Prostate gland (tissue), 2 donors: Measurements from ENCODE around the gene PTRHD1. TPM values are rescaled to one million over a fixed set of nuclear protein-coding genes. Genes with fewer than 3 reads are reported as not detected.

Experiments
- DNase-seq: peaks from one replicate; pipeline ENCODE4 v3.0.0-alpha.2; 2019; ENCODE audit warnings: low spot score
- H3K27ac ChIP-seq, 2 donors: fragments of 200-600 bp; sonication (generic); 2 replicates each; pipeline ENCODE4 v1.5.1; 2017 to 2019
- H3K27me3 ChIP-seq: fragments of 200-600 bp; sonication (generic); replicated peaks from 2 replicates; pipeline ENCODE4 v1.5.1; 2019; ENCODE audit not compliant: insufficient read depth
- H3K36me3 ChIP-seq, 2 donors: fragments of 200-600 bp; sonication (generic); 1 replicate in 1 of 2; 2 replicates in 1 of 2; pipeline versions ENCODE4 v1.5.1 to v1.8.1; 2017 to 2019
- H3K4me1 ChIP-seq: fragments of 200-600 bp; sonication (generic); replicated peaks from 2 replicates; pipeline ENCODE4 v1.5.1; 2019
- H3K4me3 ChIP-seq, 2 donors: fragments of 200-600 bp; sonication (generic); 2 replicates each; pipeline ENCODE4 v1.5.1; 2017 to 2019
- H3K9me3 ChIP-seq: fragments of 200-600 bp; sonication (generic); 2 replicates; pipeline ENCODE4 v1.5.1; 2017
- POLR2A ChIP-seq: fragments of 450-650 bp; IDR thresholded peaks from one replicate; pipeline ENCODE4 v1.6.1; 2016; ENCODE audit warnings: antibody characterized with exemption, mild to moderate bottlenecking
- POLR2AphosphoS5 ChIP-seq: sonication (generic); formaldehyde crosslinking; IDR thresholded peaks from one replicate; pipeline ENCODE4 v1.6.1; 2017; ENCODE audit warnings: antibody characterized with exemption
- WGBS: methylation state at CpG from one replicate; pipeline ENCODE4 v1.1.5; 2018; 5-methylcytosine and 5-hydroxymethylcytosine counted together
- intact Hi-C: fragments of 100-400 bp; cut with DNase I; formaldehyde crosslinking; loops from one replicate; pipeline ENCODE4 v1.14.2; 2022
- total RNA-seq, 2 donors: library from RNA; depleted of rRNA; stranded (reverse); fragments of >200 nt; gene quantifications; one replicate each; pipeline ENCODE4 v1.1.0, GENCODE V29; 2016
- TF ChIP-seq, protein P1 (sequence below), 4 experiments: fragments of 200-600 bp in 2 of 4; fragments of 450-650 bp in 2 of 4; sonication (generic) in 2 of 4; IDR thresholded peaks; 1 replicate in 3 of 4; 2 replicates in 1 of 4; pipeline ENCODE4 v1.5.1; 2016 to 2019; ENCODE audit warnings: antibody characterized with exemption in 4 of 4, mild to moderate bottlenecking in 2 of 4, moderate library complexity in 2 of 4

Gene PTRHD1
- total RNA-seq, 2 donors from 2014 or later, result 33.9 to 38.6 TPM

DNA sequence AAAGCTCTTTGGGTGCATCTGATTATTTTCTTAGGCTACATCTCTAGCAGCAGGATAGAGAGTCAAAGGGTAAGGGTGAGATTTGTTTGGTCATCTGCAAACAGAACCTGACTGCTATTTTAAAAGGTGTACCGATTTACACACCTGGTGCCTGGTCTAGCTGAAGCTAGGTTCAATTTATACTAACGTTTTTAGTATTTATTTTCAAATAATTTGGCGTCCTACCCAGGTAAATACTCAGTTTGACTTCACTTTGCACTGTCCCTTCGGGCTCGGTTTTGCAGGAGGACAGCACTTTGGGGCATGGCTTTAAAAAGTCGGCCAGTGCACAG is 683 bp downstream of the PTRHD1 start:
- no peaks in the 10 kb centered on the region for H3K4me1 ChIP-seq
- intact Hi-C loops, result loop anchor here (10.0 kb wide), 1 partner anchor 298 kb away; the partner anchor contains the start of gene NCOA1
- H3K4me3 ChIP-seq, result peak overlapping the region; percentile 67 to 76
- WGBS, result 2% methylated on average over 6 of the region's 6 CpGs
- no peaks in the 10 kb centered on the region for H3K27me3 ChIP-seq
- H3K9me3 ChIP-seq, result no peaks in the 10 kb centered on the region
- H3K27ac ChIP-seq, result peak overlapping the region; percentile 96 to 99
- DNase-seq, result no peak
- H3K36me3 ChIP-seq, result no peaks in the 10 kb centered on the region
- TF ChIP-seq, protein P1, sequence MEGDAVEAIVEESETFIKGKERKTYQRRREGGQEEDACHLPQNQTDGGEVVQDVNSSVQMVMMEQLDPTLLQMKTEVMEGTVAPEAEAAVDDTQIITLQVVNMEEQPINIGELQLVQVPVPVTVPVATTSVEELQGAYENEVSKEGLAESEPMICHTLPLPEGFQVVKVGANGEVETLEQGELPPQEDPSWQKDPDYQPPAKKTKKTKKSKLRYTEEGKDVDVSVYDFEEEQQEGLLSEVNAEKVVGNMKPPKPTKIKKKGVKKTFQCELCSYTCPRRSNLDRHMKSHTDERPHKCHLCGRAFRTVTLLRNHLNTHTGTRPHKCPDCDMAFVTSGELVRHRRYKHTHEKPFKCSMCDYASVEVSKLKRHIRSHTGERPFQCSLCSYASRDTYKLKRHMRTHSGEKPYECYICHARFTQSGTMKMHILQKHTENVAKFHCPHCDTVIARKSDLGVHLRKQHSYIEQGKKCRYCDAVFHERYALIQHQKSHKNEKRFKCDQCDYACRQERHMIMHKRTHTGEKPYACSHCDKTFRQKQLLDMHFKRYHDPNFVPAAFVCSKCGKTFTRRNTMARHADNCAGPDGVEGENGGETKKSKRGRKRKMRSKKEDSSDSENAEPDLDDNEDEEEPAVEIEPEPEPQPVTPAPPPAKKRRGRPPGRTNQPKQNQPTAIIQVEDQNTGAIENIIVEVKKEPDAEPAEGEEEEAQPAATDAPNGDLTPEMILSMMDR (IDR thresholded peaks at IDR 0.05), result no peak
- TF ChIP-seq POLR2A (no peak), POLR2AphosphoS5 (no peak)

DNA sequence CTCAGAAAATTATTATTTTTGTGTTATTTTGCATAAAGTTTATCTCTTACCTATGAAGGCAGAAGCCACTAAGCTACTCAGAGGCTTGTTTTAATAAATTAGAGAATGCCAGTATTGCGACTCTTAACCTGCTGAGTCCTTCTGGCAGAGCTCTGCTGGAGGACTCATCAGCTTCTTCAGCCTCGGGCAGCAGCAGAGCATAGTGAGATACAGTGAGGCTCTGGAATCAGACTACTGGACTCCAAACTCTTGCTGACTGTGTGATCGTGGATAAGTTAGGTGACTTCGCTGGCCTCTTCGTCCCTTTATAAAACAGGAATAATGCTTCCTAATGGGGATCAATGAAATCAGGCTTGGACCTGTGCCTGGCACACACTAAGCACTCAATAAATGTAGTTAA is 1.7 kb downstream of the PTRHD1 start:
- H3K4me3 ChIP-seq, result no peak overlapping the region
- no peaks in the 10 kb centered on the region for H3K9me3 ChIP-seq
- no peak overlapping the region for H3K27ac ChIP-seq
- intact Hi-C loops, result loop anchor here (10.0 kb wide), 1 partner anchor 297 kb away; the partner anchor contains the start of gene NCOA1
- no peaks in the 10 kb centered on the region for H3K36me3 ChIP-seq
- no peaks in the 10 kb centered on the region for H3K4me1 ChIP-seq
- TF ChIP-seq POLR2A (no peak), POLR2AphosphoS5 (no peak)
- TF ChIP-seq, protein P1 (IDR thresholded peaks at IDR 0.05), result no peak
- H3K27me3 ChIP-seq, result no peaks in the 10 kb centered on the region
- DNase-seq, result no peak
- 93% methylated on average over 5 of the region's 5 CpGs for WGBS

GRCh38 chr2:24788816-24789215 is 4.4 kb downstream of the PTRHD1 start:
- H3K9me3 ChIP-seq, result no peaks in the 10 kb centered on the region
- no peak overlapping the region for H3K4me3 ChIP-seq
- WGBS, result 65% methylated on average over 3 of the region's 3 CpGs
- no peaks in the 10 kb centered on the region for H3K36me3 ChIP-seq
- no peak for DNase-seq
- TF ChIP-seq, protein P1 (IDR thresholded peaks at IDR 0.05), result no peak
- TF ChIP-seq POLR2AphosphoS5 (no peak), POLR2A (no peak)
- intact Hi-C loops, result no loop called here
- no peaks in the 10 kb centered on the region for H3K4me1 ChIP-seq
- no peaks in the 10 kb centered on the region for H3K27me3 ChIP-seq
- H3K27ac ChIP-seq, result no peak overlapping the region

DNA sequence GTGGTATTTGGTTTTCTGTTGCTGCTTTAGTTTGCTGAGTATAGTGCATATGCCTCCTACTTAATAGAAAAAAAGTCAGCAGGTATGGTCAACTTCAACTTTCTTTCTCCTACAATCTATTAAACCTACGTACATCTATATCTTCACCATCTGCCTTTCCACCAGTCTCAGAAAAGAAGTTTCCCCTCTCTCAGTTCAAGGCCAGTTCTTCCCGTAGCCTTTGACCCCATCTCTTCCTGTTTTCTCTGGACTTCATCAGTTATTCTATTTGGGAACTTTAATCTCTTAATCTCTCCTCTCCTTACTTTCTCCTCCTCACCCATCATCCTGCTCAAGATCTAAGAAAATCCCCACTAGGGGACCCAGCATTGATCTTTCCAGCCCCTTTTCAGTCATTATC is 5.7 kb downstream of the PTRHD1 start:
- no peak for DNase-seq
- Histone ChIP-seq H3K36me3 (no peaks in the 10 kb centered on the region), H3K4me1 (no peaks in the 10 kb centered on the region), H3K9me3 (no peaks in the 10 kb centered on the region), H3K27ac (no peak overlapping the region), H3K27me3 (no peaks in the 10 kb centered on the region), H3K4me3 (no peak overlapping the region)
- WGBS, result 89% methylated on average over 2 of the region's 2 CpGs
- intact Hi-C loops, result no loop called here
- no peak for TF ChIP-seq POLR2A
- TF ChIP-seq, protein P1 (IDR thresholded peaks at IDR 0.05), result no peak
- TF ChIP-seq POLR2AphosphoS5, result no peak

- TF ChIP-seq, protein P1 (IDR thresholded peaks at IDR 0.05), result no peak
- TF ChIP-seq POLR2AphosphoS5, result no peak
- 91% methylated on average over 6 of the region's 6 CpGs for WGBS
- Histone ChIP-seq H3K36me3 (no peaks in the 10 kb centered on the region), H3K9me3 (no peaks in the 10 kb centered on the region), H3K27ac (no peak overlapping the region), H3K27me3 (no peaks in the 10 kb centered on the region), H3K4me3 (no peak overlapping the region), H3K4me1 (no peaks in the 10 kb centered on the region)
- intact Hi-C loops, result no loop called here
- no peak for DNase-seq
Observed at GRCh38 chr2:24785671-24786321, 7.4 kb downstream of the PTRHD1 start.
